Rectal smooth muscle tissue (tissue), 1 donor: ENCODE measurements around the gene ARHGEF28.

Experiments
- H3K27ac ChIP-seq: one replicate; pipeline ENCODE4 v1.7.0; 2013; ENCODE audit warnings: low read depth, low read length, inconsistent platforms
- H3K27me3 ChIP-seq: one replicate; pipeline ENCODE4 v1.7.0; 2013; ENCODE audit warnings: low read length; ENCODE audit not compliant: control insufficient read depth, insufficient read depth
- H3K36me3 ChIP-seq: one replicate; pipeline ENCODE4 v1.7.0; 2013; ENCODE audit warnings: low read length; ENCODE audit not compliant: control insufficient read depth, insufficient read depth
- H3K4me1 ChIP-seq: one replicate; pipeline ENCODE4 v1.7.0; 2013; ENCODE audit warnings: low read length; ENCODE audit not compliant: control insufficient read depth, insufficient read depth
- H3K4me3 ChIP-seq: one replicate; pipeline ENCODE4 v1.7.0; 2013; ENCODE audit warnings: low read length
- H3K9ac ChIP-seq: one replicate; pipeline ENCODE4 v1.7.0; 2013; ENCODE audit warnings: low read length

The ARHGEF28 gene

DNA sequence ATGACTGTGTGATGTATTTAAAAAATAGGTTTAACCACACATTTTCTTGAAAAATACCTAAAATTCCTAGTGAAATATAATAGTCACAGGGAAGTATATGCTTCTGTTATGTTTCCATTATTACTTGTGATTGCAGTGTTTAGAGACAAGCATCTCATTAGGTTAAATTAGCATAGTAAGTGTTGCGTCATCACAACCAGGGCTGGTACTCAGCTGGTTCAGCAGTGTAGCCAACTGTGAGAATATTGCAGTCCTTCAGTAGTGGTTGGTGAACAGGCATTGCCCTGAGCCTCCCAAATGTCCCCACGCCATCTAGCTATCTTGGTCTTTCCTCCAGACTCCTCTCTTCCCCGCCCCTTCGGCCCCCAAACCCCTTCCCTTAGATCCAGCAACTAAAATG, 261.7 kb downstream of the ARHGEF28 start:
- H3K4me3 ChIP-seq = no peak overlapping the region
- H3K27ac ChIP-seq = no peak overlapping the region
- H3K27me3 ChIP-seq = no peaks in the 10 kb centered on the region
- no peaks in the 10 kb centered on the region for H3K36me3 ChIP-seq
- H3K9ac ChIP-seq = no peak overlapping the region
- no peaks in the 10 kb centered on the region for H3K4me1 ChIP-seq

DNA sequence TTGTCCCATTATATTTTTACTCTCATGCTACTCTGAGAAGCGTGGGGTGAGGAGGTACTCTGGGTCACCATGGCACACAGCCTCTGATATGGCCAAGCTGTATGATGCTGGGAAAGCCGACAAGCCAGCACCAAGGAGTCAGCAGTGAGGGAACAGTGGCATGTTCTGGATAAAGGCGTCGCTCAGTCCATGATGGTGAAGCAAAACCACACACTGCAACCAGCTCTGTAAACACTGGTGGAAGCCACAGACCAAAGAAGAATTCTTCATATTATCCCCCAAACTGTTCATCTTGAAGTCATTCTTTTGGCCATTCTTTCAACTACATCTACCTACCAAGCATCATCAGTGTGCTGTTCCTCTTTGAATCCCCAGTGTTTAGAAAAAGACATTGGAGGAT, 264.6 kb downstream of the ARHGEF28 start:
- Histone ChIP-seq H3K27ac (no peak overlapping the region), H3K9ac (no peak overlapping the region), H3K27me3 (no peaks in the 10 kb centered on the region), H3K4me3 (no peak overlapping the region), H3K36me3 (no peaks in the 10 kb centered on the region), H3K4me1 (no peaks in the 10 kb centered on the region)

- Histone ChIP-seq H3K4me3 (no peak overlapping the region), H3K27ac (no peak overlapping the region), H3K9ac (no peak overlapping the region), H3K27me3 (no peaks in the 10 kb centered on the region), H3K4me1 (no peaks in the 10 kb centered on the region), H3K36me3 (no peaks in the 10 kb centered on the region)
These were observed 266.2 kb downstream of the ARHGEF28 start for GRCh38 chr5:73892218-73892617.

GRCh38 chr5:73892806-73893205, 266.8 kb downstream of the ARHGEF28 start:
- no peak overlapping the region for H3K4me3 ChIP-seq
- no peaks in the 10 kb centered on the region for H3K4me1 ChIP-seq
- no peaks in the 10 kb centered on the region for H3K36me3 ChIP-seq
- H3K27ac ChIP-seq = no peak overlapping the region
- H3K9ac ChIP-seq = no peak overlapping the region
- H3K27me3 ChIP-seq = no peaks in the 10 kb centered on the region

DNA sequence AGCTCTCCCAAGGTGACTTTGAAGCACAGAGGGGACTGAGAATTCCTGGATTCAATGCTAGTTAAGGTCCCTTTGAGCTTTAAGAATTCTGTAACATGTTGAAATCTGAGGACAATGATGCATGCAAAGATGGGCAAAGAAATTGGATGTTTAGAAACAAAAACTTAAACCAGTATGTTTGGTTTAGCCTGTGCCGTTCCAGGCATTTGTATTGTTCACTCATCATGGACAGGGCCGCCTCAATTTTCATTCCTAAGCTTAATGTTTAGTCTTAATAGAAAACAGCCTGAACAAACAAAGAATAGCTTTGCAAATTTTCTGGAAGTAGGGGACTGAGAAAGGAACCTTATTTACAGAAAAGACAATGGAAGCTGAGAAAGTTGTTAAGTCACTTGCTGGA, 267.8 kb downstream of the ARHGEF28 start:
- no peaks in the 10 kb centered on the region for H3K27me3 ChIP-seq
- H3K4me3 ChIP-seq = no peak overlapping the region
- H3K4me1 ChIP-seq = no peaks in the 10 kb centered on the region
- H3K9ac ChIP-seq = no peak overlapping the region
- no peak overlapping the region for H3K27ac ChIP-seq
- H3K36me3 ChIP-seq = no peaks in the 10 kb centered on the region

- H3K4me3 ChIP-seq = no peak overlapping the region
- no peak overlapping the region for H3K9ac ChIP-seq
- no peaks in the 10 kb centered on the region for H3K27me3 ChIP-seq
- no peaks in the 10 kb centered on the region for H3K4me1 ChIP-seq
- no peaks in the 10 kb centered on the region for H3K36me3 ChIP-seq
- no peak overlapping the region for H3K27ac ChIP-seq
These were observed 268.9 kb downstream of the ARHGEF28 start for GRCh38 chr5:73894860-73895259.

GRCh38 chr5:73895471-73895870, 269.5 kb downstream of the ARHGEF28 start:
- Histone ChIP-seq H3K27ac (no peak overlapping the region), H3K4me3 (no peak overlapping the region), H3K27me3 (no peaks in the 10 kb centered on the region), H3K4me1 (no peaks in the 10 kb centered on the region), H3K36me3 (no peaks in the 10 kb centered on the region), H3K9ac (no peak overlapping the region)

DNA sequence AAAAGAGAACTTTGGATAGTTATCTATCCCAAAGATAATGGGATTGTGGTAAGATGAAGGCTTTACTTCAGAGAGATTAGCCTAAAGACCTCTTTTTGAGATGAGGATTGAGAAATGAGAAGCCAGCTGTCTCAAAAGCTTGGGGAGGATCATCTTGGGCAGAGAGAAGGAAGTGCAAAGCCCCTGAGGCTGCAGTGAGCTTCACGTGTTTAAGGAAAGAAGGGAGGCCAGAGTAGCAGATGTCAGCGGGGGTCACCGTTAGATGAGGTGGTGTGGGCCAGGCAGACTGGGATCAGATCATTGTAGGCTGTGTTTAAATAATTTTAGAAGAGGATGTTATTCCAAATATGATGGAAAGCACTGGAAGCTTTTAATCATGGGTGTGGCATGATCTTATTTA, 270.1 kb downstream of the ARHGEF28 start:
- Histone ChIP-seq H3K4me3 (no peak overlapping the region), H3K4me1 (no peaks in the 10 kb centered on the region), H3K36me3 (no peaks in the 10 kb centered on the region), H3K9ac (no peak overlapping the region), H3K27ac (no peak overlapping the region), H3K27me3 (no peaks in the 10 kb centered on the region)

DNA sequence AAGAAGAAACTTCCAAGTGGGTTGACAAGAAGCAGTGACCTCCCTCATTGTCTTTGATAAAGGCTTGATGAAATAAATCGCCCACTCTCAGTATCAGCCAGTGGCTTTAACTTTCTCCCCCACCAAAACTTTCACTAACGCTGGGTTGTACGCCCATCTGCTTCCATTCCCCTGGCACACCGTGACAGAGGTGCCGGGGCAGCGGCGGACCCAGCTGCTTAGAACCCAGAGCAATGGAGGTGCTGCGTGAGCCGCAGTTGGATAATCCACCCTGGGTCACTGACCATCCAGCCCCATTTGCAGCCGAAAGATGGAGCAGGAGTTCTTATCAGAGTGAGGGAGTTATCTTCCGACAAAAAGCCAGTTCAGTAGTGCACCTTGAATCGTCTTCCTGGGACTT, 270.7 kb downstream of the ARHGEF28 start:
- Histone ChIP-seq H3K4me3 (no peak overlapping the region), H3K9ac (no peak overlapping the region), H3K36me3 (no peaks in the 10 kb centered on the region), H3K27me3 (no peaks in the 10 kb centered on the region), H3K4me1 (no peaks in the 10 kb centered on the region), H3K27ac (no peak overlapping the region)

GRCh38 chr5:73897893-73898292, 271.9 kb downstream of the ARHGEF28 start:
- Histone ChIP-seq H3K4me3 (no peak overlapping the region), H3K36me3 (no peaks in the 10 kb centered on the region), H3K4me1 (peaks cover 2% of the 10 kb centered on the region), H3K27me3 (no peaks in the 10 kb centered on the region), H3K27ac (no peak overlapping the region), H3K9ac (no peak overlapping the region)

DNA sequence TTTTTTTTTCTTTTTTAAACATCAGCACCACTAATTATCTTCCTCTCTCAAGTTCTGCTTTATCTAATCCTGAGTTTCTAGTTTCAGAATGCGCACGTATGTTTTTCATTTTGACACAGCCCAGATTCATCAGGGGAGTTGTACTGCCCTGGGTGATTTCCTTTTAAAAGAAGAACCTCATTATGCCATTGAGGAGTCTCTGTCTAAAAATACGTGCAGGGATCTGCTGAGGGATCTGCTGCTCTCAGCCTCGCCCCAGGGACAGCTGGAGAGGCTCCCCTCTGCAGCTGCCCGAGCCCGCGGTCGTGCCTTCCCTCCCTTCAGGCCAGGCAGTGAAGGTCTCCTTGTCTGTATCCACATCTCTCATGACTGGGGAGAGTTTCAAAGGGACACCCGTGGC, 273.1 kb downstream of the ARHGEF28 start:
- H3K9ac ChIP-seq = no peak overlapping the region
- no peaks in the 10 kb centered on the region for H3K27me3 ChIP-seq
- H3K4me1 ChIP-seq = peaks cover 2% of the 10 kb centered on the region
- no peaks in the 10 kb centered on the region for H3K36me3 ChIP-seq
- H3K27ac ChIP-seq = no peak overlapping the region
- H3K4me3 ChIP-seq = no peak overlapping the region

DNA sequence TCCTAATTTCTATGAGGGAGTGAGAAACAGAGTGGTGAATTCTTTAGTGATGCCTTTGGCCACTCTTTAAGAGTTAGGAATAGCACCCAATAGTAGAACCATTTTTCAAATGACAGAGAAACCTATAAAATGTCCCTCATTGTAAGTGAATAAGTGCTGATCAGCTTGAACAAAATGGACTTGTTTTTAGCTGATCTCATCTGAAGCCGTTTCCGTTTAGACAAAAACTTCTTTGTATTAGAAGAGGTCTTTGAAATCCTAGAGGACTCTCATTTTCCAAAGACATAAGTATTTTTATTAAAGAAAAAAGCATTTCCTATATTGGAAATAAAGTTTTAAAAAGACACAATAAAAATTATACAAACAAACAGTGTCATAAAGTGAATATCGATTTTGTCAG, 273.9 kb downstream of the ARHGEF28 start:
- no peak overlapping the region for H3K9ac ChIP-seq
- no peaks in the 10 kb centered on the region for H3K36me3 ChIP-seq
- H3K4me1 ChIP-seq = peaks cover 2% of the 10 kb centered on the region
- H3K27ac ChIP-seq = no peak overlapping the region
- no peaks in the 10 kb centered on the region for H3K27me3 ChIP-seq
- no peak overlapping the region for H3K4me3 ChIP-seq

GRCh38 chr5:73900566-73900965, 274.6 kb downstream of the ARHGEF28 start:
- Histone ChIP-seq H3K27ac (no peak overlapping the region), H3K9ac (no peak overlapping the region), H3K36me3 (no peaks in the 10 kb centered on the region), H3K27me3 (no peaks in the 10 kb centered on the region), H3K4me1 (peaks cover 2% of the 10 kb centered on the region), H3K4me3 (no peak overlapping the region)

DNA sequence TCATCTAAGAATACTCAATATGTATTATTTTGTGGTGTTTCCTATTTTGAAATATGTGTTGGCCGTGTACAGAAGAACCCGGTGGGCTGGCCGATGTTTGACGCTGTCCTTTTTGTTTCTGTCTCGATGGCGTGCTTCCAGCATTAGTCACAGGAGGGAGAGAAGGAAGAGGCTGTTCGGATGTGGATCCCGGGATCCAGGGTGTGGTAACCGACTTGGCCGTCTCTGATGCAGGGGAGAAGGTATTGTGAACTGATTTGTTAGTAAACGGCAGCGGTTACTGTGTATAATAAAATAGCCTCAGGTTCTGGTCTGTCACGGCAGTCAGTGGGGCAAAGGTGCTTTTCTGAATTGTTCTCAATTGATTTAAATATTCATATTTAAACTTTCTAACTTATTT, 275.0 kb downstream of the ARHGEF28 start:
- Histone ChIP-seq H3K27ac (no peak overlapping the region), H3K36me3 (no peaks in the 10 kb centered on the region), H3K4me3 (no peak overlapping the region), H3K9ac (no peak overlapping the region), H3K27me3 (no peaks in the 10 kb centered on the region), H3K4me1 (peaks cover 2% of the 10 kb centered on the region)
